CD4-positive, CD25-positive, alpha-beta regulatory T cell (primary cell): ENCODE results near the gene AKAP7. TPM values are rescaled to one million over a fixed set of nuclear protein-coding genes. Genes with fewer than 3 reads are reported as not detected.

ENCODE experiments used
- ATAC-seq, 2 donors: fragments of 150-1000 bp; cut with Tn5 transposase; one replicate each; pipeline ENCODE4 v1.10.0; 2021; ENCODE audit warnings: low read depth in 2 of 2, moderate number of reproducible peaks in 2 of 2, moderate library complexity in 1 of 2
- DNase-seq, 3 donors: peaks; one replicate each; pipeline versions ENCODE4 v3.0.0 to v3.0.0-alpha.2; 2012 to 2022; ENCODE audit warnings: mixed read lengths in 1 of 3
- H3K27ac ChIP-seq: one replicate; pipeline ENCODE4 v1.7.0; 2013; ENCODE audit warnings: mild to moderate bottlenecking, low read length; ENCODE audit not compliant: insufficient read depth, poor library complexity, severe bottlenecking
- H3K27me3 ChIP-seq: one replicate; pipeline ENCODE4 v1.7.0; 2013; ENCODE audit warnings: low read length; ENCODE audit not compliant: control insufficient read depth, insufficient read depth
- H3K36me3 ChIP-seq: one replicate; pipeline ENCODE4 v1.7.0; 2013; ENCODE audit warnings: mild to moderate bottlenecking, low read length, moderate library complexity; ENCODE audit not compliant: control insufficient read depth, insufficient read depth
- H3K4me1 ChIP-seq: 2 replicates; pipeline ENCODE4 v1.7.0; 2013; ENCODE audit warnings: mild to moderate bottlenecking, low read length; ENCODE audit not compliant: insufficient read depth, control insufficient read depth, poor library complexity, severe bottlenecking
- H3K4me3 ChIP-seq: one replicate; pipeline ENCODE4 v1.7.0; 2013; ENCODE audit warnings: low read depth, mild to moderate bottlenecking, low read length, moderate library complexity
- H3K9me3 ChIP-seq, 2 experiments: 1 replicate in 1 of 2; 2 replicates in 1 of 2; pipeline ENCODE4 v1.7.0; 2013; ENCODE audit warnings: low read length in 2 of 2, mild to moderate bottlenecking in 1 of 2, moderate library complexity in 1 of 2; ENCODE audit not compliant: control insufficient read depth in 2 of 2
- H3K27ac Mint-ChIP-seq, 3 donors: one replicate each; pipeline ENCODE4 v1.8.0; 2020 to 2022; ENCODE audit warnings: mild to moderate bottlenecking in 3 of 3, mixed read lengths in 3 of 3, moderate library complexity in 2 of 3
- H3K27me3 Mint-ChIP-seq: one replicate; pipeline ENCODE4 v1.8.0; 2022; ENCODE audit warnings: mild to moderate bottlenecking, mixed read lengths
- H3K36me3 Mint-ChIP-seq: one replicate; pipeline ENCODE4 v1.8.0; 2020; ENCODE audit warnings: mixed read lengths
- H3K4me1 Mint-ChIP-seq, 4 donors: one replicate each; pipeline ENCODE4 v1.8.0; 2020 to 2022; ENCODE audit warnings: mixed read lengths in 4 of 4, mild to moderate bottlenecking in 1 of 4
- H3K4me3 Mint-ChIP-seq, 4 donors: one replicate each; pipeline ENCODE4 v1.8.0; 2020 to 2022; ENCODE audit warnings: mild to moderate bottlenecking in 4 of 4, mixed read lengths in 4 of 4, moderate library complexity in 3 of 4
- H3K9me3 Mint-ChIP-seq, 7 donors: one replicate each; pipeline ENCODE4 v1.8.0; 2020 to 2022; ENCODE audit warnings: mixed read lengths in 7 of 7, mild to moderate bottlenecking in 3 of 7, moderate library complexity in 2 of 7
- polyA plus RNA-seq, 4 donors: library from polyadenylated mRNA; unstranded; fragments of 300-500 nt; fragmentation: Illumina TruSeq; gene quantifications; one replicate each; pipeline ENCODE4 v1.2.3, GENCODE V29; 2021
- total RNA-seq: library from RNA; stranded (reverse); gene quantifications from one replicate; pipeline ENCODE4 v1.2.3, GENCODE V29; 2022

AKAP7 gene
- total and polyA plus RNA-seq, 5 donors from 2014 or later, result 3.0 to 20.6 (median 10.5) TPM

DNA sequence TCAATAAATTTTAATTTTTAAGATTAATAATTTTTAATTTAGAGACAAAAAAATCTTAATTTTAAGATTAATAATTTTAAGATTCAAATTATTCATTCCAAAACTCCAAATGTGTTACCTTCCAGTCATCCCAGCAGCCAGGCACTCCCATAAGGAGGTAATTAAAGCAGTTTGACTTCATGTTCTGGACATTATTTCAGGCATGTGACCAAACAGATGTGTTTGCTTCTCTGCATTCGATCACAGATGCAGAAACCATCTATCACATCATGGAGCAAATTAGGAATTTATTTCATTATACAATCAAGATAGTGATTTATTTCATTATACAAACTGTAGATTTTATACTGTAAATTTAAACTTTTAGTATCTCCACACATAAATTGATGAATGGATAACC is 150.3 kb downstream of the AKAP7 start:
- H3K27ac ChIP-seq, result no peak overlapping the region
- Mint-ChIP-seq H3K4me1 (peaks cover 23 to 66% (median 30%) of the 10 kb centered on the region in 4 donors), H3K27me3 (peaks cover 4% of the 10 kb centered on the region), H3K27ac (no peak overlapping the region), H3K36me3 (peaks cover 26% of the 10 kb centered on the region), H3K4me3 (no peak overlapping the region), H3K9me3 (peaks cover 0 to 2% (median 0%) of the 10 kb centered on the region in 7 donors)
- no peaks in the 10 kb centered on the region for H3K9me3 ChIP-seq
- H3K27me3 ChIP-seq, result no peaks in the 10 kb centered on the region
- H3K36me3 ChIP-seq, result peaks cover 3% of the 10 kb centered on the region
- peaks cover 28% of the 10 kb centered on the region for H3K4me1 ChIP-seq
- ATAC-seq (no peak), DNase-seq (no peak)
- H3K4me3 ChIP-seq, result no peak overlapping the region

DNA sequence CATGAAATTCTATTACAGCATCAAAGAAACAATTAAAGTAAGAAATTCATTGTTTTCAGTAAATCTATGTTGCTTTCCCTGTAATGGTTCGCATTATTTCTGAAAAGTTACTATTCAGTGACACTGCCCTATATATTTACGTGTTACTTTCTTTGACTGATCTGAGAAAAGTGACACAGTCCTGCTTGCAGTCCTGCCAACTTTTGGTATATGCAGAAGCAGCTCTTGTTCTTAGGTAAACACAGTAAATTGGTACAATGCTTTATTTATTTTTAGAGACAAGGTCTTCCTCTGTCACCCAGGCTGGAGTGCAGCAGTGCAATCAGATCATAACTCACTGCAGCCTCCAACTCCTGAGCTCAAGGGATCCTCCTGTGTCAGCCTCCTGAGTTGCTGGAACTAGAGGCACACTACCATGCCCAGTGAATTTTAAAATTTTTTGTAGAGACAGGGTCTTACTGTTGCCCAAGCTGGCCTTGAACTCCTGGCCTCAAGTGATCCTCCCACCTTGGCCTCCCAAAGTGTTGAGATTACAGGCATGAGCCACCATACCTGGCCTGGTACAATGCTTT is 151.3 kb downstream of the AKAP7 start:
- DNase-seq (no peak), ATAC-seq (no peak)
- H3K4me1 Mint-ChIP-seq, result peaks cover 13 to 56% (median 23%) of the 10 kb centered on the region in 4 donors
- no peaks in the 10 kb centered on the region for H3K9me3 ChIP-seq
- H3K4me3 ChIP-seq, result no peak overlapping the region
- peak overlapping the region in 2 of 3 donors; percentile 11 to 80 for H3K27ac Mint-ChIP-seq
- H3K36me3 ChIP-seq, result peaks cover 3% of the 10 kb centered on the region
- H3K36me3 Mint-ChIP-seq, result peaks cover 28% of the 10 kb centered on the region
- H3K27me3 Mint-ChIP-seq, result peaks cover under 1% of the 10 kb centered on the region
- peaks cover 18% of the 10 kb centered on the region for H3K4me1 ChIP-seq
- no peaks in the 10 kb centered on the region for H3K27me3 ChIP-seq
- peaks cover 0 to 2% (median 0%) of the 10 kb centered on the region in 7 donors for H3K9me3 Mint-ChIP-seq
- H3K4me3 Mint-ChIP-seq, result no peak overlapping the region
- H3K27ac ChIP-seq, result no peak overlapping the region

DNA sequence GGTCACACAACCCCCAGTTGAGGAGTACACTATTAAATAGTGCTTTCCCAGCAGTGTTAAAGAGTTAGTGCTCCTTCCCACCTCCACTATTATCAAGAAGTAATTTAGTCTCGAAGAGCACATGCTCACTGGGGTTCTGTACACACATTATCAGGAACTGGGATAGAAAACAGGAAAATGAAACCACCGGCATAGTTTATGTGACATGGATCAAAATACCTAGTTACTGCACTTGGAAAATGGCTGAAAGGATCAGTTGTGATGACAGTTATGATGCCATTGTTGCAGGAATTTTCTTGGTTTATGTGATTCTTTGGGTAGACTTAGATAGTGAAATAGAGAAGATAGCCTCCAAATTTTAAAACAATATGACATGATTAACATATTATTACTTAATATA is 152.9 kb downstream of the AKAP7 start:
- ATAC-seq, result no peak
- H3K36me3 ChIP-seq, result peaks cover 3% of the 10 kb centered on the region
- peaks cover 20% of the 10 kb centered on the region for H3K4me1 ChIP-seq
- DNase-seq, result no peak
- H3K27me3 ChIP-seq, result no peaks in the 10 kb centered on the region
- H3K36me3 Mint-ChIP-seq, result peaks cover 28% of the 10 kb centered on the region
- H3K4me3 Mint-ChIP-seq, result no peak overlapping the region
- no peak overlapping the region for H3K4me3 ChIP-seq
- no peak overlapping the region for H3K27ac ChIP-seq
- H3K9me3 ChIP-seq, result no peaks in the 10 kb centered on the region
- peaks cover 13 to 56% (median 27%) of the 10 kb centered on the region in 4 donors for H3K4me1 Mint-ChIP-seq
- peak overlapping the region in 1 of 3 donors; percentile 79 for H3K27ac Mint-ChIP-seq
- H3K9me3 Mint-ChIP-seq, result peaks cover 0 to 2% (median 0%) of the 10 kb centered on the region in 7 donors
- no peaks in the 10 kb centered on the region for H3K27me3 Mint-ChIP-seq

DNA sequence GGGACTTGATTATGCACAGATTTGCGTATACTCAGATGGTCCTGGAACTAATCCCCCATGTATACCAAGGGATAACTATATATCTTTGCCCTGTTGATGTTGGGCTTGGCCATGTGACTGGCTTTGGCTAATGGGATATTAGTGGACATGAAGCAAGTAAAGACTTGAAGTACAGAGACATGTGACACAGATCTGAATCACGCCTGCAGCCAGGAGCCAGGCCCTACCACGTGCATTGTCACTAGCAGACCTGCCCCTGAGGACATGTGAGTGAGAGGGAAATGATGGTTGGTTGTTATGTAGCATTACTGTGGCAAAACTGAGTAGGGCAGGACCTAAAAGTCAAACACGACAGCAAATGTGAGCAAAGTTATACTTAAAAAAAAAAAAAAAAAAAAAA is 155.7 kb downstream of the AKAP7 start:
- Mint-ChIP-seq H3K4me1 (peaks cover 9 to 51% (median 35%) of the 10 kb centered on the region in 4 donors), H3K27ac (no peak overlapping the region), H3K36me3 (peaks cover 31% of the 10 kb centered on the region), H3K9me3 (peaks cover 0 to 2% (median 0%) of the 10 kb centered on the region in 7 donors), H3K4me3 (no peak overlapping the region), H3K27me3 (no peaks in the 10 kb centered on the region)
- no peaks in the 10 kb centered on the region for H3K36me3 ChIP-seq
- H3K4me3 ChIP-seq, result no peak overlapping the region
- no peak overlapping the region for H3K27ac ChIP-seq
- ATAC-seq (no peak), DNase-seq (no peak)
- no peaks in the 10 kb centered on the region for H3K27me3 ChIP-seq
- H3K4me1 ChIP-seq, result peaks cover 20% of the 10 kb centered on the region
- H3K9me3 ChIP-seq, result no peaks in the 10 kb centered on the region

DNA sequence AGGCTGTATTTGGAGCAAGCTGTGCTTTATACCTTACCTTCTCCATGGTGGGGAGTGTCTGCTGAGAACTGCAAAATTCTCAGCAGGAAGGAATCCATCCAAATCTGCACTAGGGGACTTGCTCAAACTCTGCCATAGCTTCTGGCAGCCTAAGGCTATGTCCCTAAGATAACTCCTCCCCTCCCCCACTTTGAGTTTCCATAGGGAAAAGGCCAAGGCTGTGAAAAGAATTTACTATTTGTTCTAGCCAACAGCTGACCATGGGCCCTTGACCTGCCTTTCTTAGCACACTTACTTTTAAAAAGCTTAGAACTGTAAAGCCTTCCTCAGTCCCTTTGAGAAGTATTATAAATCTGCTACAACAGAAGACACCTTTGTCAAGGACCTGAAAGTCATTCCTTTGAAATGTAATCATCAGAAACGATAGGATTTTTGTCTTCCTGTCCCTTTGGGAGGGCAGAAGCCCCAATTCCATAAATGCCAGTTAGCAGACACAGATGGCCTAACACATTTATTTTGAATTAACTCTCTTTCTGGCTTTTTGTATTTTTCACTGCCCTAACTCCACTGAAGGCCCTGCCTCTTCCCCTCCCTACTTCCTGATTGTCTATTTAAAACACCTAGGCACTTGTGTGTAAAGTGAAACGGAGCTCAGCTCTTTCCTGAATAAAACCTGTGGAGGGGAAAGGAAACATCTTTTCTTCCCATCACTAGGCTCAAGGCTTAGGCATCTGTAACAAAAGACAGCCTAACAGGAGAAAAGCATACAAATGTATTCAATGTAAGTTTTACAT is 157.1 kb downstream of the AKAP7 start:
- H3K36me3 ChIP-seq, result no peaks in the 10 kb centered on the region
- H3K4me3 ChIP-seq, result peak overlapping the region; percentile 17
- H3K27me3 Mint-ChIP-seq, result no peaks in the 10 kb centered on the region
- peak in 1 of 3 donors; percentile 18 for DNase-seq
- H3K4me3 Mint-ChIP-seq, result peak overlapping the region in 2 of 4 donors; percentile 42 to 67
- peak overlapping the region; percentile 52 to 91 (median 90) for H3K27ac Mint-ChIP-seq
- H3K4me1 ChIP-seq, result peaks cover 20% of the 10 kb centered on the region
- H3K9me3 ChIP-seq, result no peaks in the 10 kb centered on the region
- H3K9me3 Mint-ChIP-seq, result peaks cover 0 to 2% (median 0%) of the 10 kb centered on the region in 7 donors
- no peaks in the 10 kb centered on the region for H3K27me3 ChIP-seq
- H3K36me3 Mint-ChIP-seq, result peaks cover 30% of the 10 kb centered on the region
- H3K27ac ChIP-seq, result no peak overlapping the region
- ATAC-seq, result no peak
- H3K4me1 Mint-ChIP-seq, result peaks cover 9 to 49% (median 30%) of the 10 kb centered on the region in 4 donors

DNA sequence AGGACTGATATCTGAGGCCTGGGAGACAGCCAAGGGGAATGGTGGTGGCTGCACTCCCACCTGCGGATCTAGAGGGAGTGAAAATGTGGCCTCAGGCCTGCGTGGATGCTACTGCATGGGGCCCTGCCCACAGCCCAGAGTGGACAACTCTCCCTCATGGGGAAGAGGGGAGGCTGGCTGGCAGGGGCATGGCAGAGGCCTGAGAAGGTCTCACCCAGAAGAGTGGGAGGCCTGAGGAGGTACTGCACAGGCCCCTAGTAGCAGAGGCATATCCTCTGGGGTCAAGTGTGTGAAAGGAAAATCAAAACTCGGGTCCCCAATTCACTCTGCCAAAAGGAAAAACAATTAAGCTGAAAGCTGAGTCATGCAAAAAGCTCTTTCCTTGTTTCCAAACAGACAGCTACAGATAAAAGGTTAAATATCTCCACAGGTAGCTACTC is 158.2 kb downstream of the AKAP7 start:
- Mint-ChIP-seq H3K4me3 (no peak overlapping the region), H3K27ac (peak overlapping the region; percentile 52 to 91 (median 90))

DNA sequence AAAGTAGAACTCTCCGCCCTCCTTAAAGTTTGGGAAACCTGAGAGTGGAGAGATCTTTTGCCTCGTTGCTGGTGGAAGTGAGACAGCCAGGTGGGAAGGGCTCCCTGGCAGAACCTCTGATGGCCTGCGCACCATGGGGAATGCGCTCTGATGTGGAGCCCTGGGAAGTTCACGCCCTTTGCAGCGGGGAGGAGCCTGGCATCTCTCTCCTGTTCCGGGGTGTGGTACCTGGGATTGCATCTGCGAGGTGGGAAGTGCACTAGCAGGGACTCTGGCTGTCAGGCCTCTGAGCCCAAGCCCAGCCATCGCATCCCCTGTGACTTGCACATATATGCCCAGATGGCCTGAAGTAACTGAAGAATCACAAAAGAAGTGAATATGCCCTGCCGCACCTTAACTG is 159.8 kb downstream of the AKAP7 start:
- Histone ChIP-seq H3K4me1 (peaks cover 20% of the 10 kb centered on the region), H3K36me3 (no peaks in the 10 kb centered on the region), H3K4me3 (no peak overlapping the region), H3K9me3 (no peaks in the 10 kb centered on the region), H3K27ac (no peak overlapping the region), H3K27me3 (no peaks in the 10 kb centered on the region)
- H3K36me3 Mint-ChIP-seq, result peaks cover 24% of the 10 kb centered on the region
- H3K27me3 Mint-ChIP-seq, result no peaks in the 10 kb centered on the region
- no peak overlapping the region for H3K4me3 Mint-ChIP-seq
- no peak for DNase-seq
- H3K9me3 Mint-ChIP-seq, result no peaks in the 10 kb centered on the region
- H3K27ac Mint-ChIP-seq, result peak overlapping the region in 1 of 3 donors; percentile 36
- no peak for ATAC-seq
- H3K4me1 Mint-ChIP-seq, result peaks cover 9 to 46% (median 28%) of the 10 kb centered on the region in 4 donors

More for the DNA sequence above, 158.2 kb downstream of the AKAP7 start:
- H3K9me3 Mint-ChIP-seq, result no peaks in the 10 kb centered on the region
- no peak for DNase-seq
- H3K9me3 ChIP-seq, result no peaks in the 10 kb centered on the region
- no peak for ATAC-seq
- peaks cover 20% of the 10 kb centered on the region for H3K4me1 ChIP-seq
- no peaks in the 10 kb centered on the region for H3K27me3 Mint-ChIP-seq
- H3K36me3 Mint-ChIP-seq, result peaks cover 28% of the 10 kb centered on the region
- no peaks in the 10 kb centered on the region for H3K27me3 ChIP-seq
- H3K4me1 Mint-ChIP-seq, result peaks cover 9 to 45% (median 29%) of the 10 kb centered on the region in 4 donors
- H3K4me3 ChIP-seq, result no peak overlapping the region
- no peaks in the 10 kb centered on the region for H3K36me3 ChIP-seq
- H3K27ac ChIP-seq, result no peak overlapping the region
